ENCODE results near the gene DDX10.
"Not testable (repeated sequence)": the region's sequence is repeated elsewhere in the genome, so short reads cannot be mapped to it uniquely, and the experiment has no call there.

DDX10 gene

GRCh38 chr11:108804511-108804910 lies 139.6 kb downstream of the DDX10 start:
- Histone ChIP-seq H3K4me1 (ENCODE audit: insufficient read depth, low read length) (no peaks in the 10 kb centered on the region), H3K4me3 (ENCODE audit: low read depth in 1 of 2, low read length in 2 of 2) (no peak overlapping the region), H3K9me3 (ENCODE audit: low read length) (no peaks in the 10 kb centered on the region), H3K27me3 (ENCODE audit: control insufficient read depth in 1 of 2, insufficient read depth in 2 of 2, low read length in 2 of 2) (no peaks in the 10 kb centered on the region), H3K36me3 (ENCODE audit: insufficient read depth, low read length) (no peaks in the 10 kb centered on the region), H3K9ac (ENCODE audit: low read length) (no peak overlapping the region), H3K27ac (ENCODE audit: low read depth, low read length) (no peak overlapping the region)

GRCh38 chr11:108805030-108805429 lies 140.2 kb downstream of the DDX10 start:
- no peak overlapping the region for H3K27ac ChIP-seq (ENCODE audit: low read depth, low read length)
- no peak overlapping the region for H3K4me3 ChIP-seq (ENCODE audit: low read depth in 1 of 2, low read length in 2 of 2)
- no peaks in the 10 kb centered on the region for H3K36me3 ChIP-seq (ENCODE audit: insufficient read depth, low read length)
- H3K4me1 ChIP-seq (ENCODE audit: insufficient read depth, low read length), result no peaks in the 10 kb centered on the region
- no peaks in the 10 kb centered on the region for H3K9me3 ChIP-seq (ENCODE audit: low read length)
- no peaks in the 10 kb centered on the region for H3K27me3 ChIP-seq (ENCODE audit: control insufficient read depth in 1 of 2, insufficient read depth in 2 of 2, low read length in 2 of 2)
- H3K9ac ChIP-seq (ENCODE audit: low read length), result no peak overlapping the region

- Histone ChIP-seq H3K27ac (ENCODE audit: low read depth, low read length) (no peak overlapping the region), H3K36me3 (ENCODE audit: insufficient read depth, low read length) (no peaks in the 10 kb centered on the region), H3K4me3 (ENCODE audit: low read depth in 1 of 2, low read length in 2 of 2) (no peak overlapping the region), H3K9ac (ENCODE audit: low read length) (no peak overlapping the region), H3K9me3 (ENCODE audit: low read length) (no peaks in the 10 kb centered on the region), H3K27me3 (ENCODE audit: control insufficient read depth in 1 of 2, insufficient read depth in 2 of 2, low read length in 2 of 2) (no peaks in the 10 kb centered on the region), H3K4me1 (ENCODE audit: insufficient read depth, low read length) (no peaks in the 10 kb centered on the region)
Observed at GRCh38 chr11:108807262-108807661, 142.4 kb downstream of the DDX10 start.

- Histone ChIP-seq H3K4me3 (ENCODE audit: low read depth in 1 of 2, low read length in 2 of 2) (no peak overlapping the region), H3K36me3 (ENCODE audit: insufficient read depth, low read length) (no peaks in the 10 kb centered on the region), H3K27me3 (ENCODE audit: control insufficient read depth in 1 of 2, insufficient read depth in 2 of 2, low read length in 2 of 2) (no peaks in the 10 kb centered on the region), H3K27ac (ENCODE audit: low read depth, low read length) (no peak overlapping the region), H3K9me3 (ENCODE audit: low read length) (no peaks in the 10 kb centered on the region), H3K4me1 (ENCODE audit: insufficient read depth, low read length) (no peaks in the 10 kb centered on the region), H3K9ac (ENCODE audit: low read length) (no peak overlapping the region)
Observed at GRCh38 chr11:108813086-108813485, 148.2 kb downstream of the DDX10 start.

GRCh38 chr11:108817976-108818375 lies 153.1 kb downstream of the DDX10 start:
- Histone ChIP-seq H3K27me3 (ENCODE audit: control insufficient read depth in 1 of 2, insufficient read depth in 2 of 2, low read length in 2 of 2) (no peaks in the 10 kb centered on the region), H3K36me3 (ENCODE audit: insufficient read depth, low read length) (no peaks in the 10 kb centered on the region), H3K4me3 (ENCODE audit: low read depth in 1 of 2, low read length in 2 of 2) (no peak overlapping the region), H3K4me1 (ENCODE audit: insufficient read depth, low read length) (no peaks in the 10 kb centered on the region), H3K27ac (ENCODE audit: low read depth, low read length) (no peak overlapping the region), H3K9ac (ENCODE audit: low read length) (no peak overlapping the region), H3K9me3 (ENCODE audit: low read length) (no peaks in the 10 kb centered on the region)

GRCh38 chr11:108818971-108819370 lies 154.1 kb downstream of the DDX10 start:
- H3K9me3 ChIP-seq (ENCODE audit: low read length), result no peaks in the 10 kb centered on the region
- H3K4me3 ChIP-seq (ENCODE audit: low read depth in 1 of 2, low read length in 2 of 2), result no peak overlapping the region
- no peaks in the 10 kb centered on the region for H3K36me3 ChIP-seq (ENCODE audit: insufficient read depth, low read length)
- H3K27ac ChIP-seq (ENCODE audit: low read depth, low read length), result no peak overlapping the region
- H3K27me3 ChIP-seq (ENCODE audit: control insufficient read depth in 1 of 2, insufficient read depth in 2 of 2, low read length in 2 of 2), result no peaks in the 10 kb centered on the region
- no peaks in the 10 kb centered on the region for H3K4me1 ChIP-seq (ENCODE audit: insufficient read depth, low read length)
- no peak overlapping the region for H3K9ac ChIP-seq (ENCODE audit: low read length)

GRCh38 chr11:108819957-108820356 lies 155.1 kb downstream of the DDX10 start:
- Histone ChIP-seq H3K9me3 (ENCODE audit: low read length) (no peaks in the 10 kb centered on the region), H3K27ac (ENCODE audit: low read depth, low read length) (no peak overlapping the region), H3K9ac (ENCODE audit: low read length) (no peak overlapping the region), H3K4me3 (ENCODE audit: low read depth in 1 of 2, low read length in 2 of 2) (no peak overlapping the region), H3K36me3 (ENCODE audit: insufficient read depth, low read length) (no peaks in the 10 kb centered on the region), H3K4me1 (ENCODE audit: insufficient read depth, low read length) (no peaks in the 10 kb centered on the region), H3K27me3 (ENCODE audit: control insufficient read depth in 1 of 2, insufficient read depth in 2 of 2, low read length in 2 of 2) (no peaks in the 10 kb centered on the region)

GRCh38 chr11:108823960-108824359 lies 159.1 kb downstream of the DDX10 start:
- H3K27me3 ChIP-seq (ENCODE audit: control insufficient read depth in 1 of 2, insufficient read depth in 2 of 2, low read length in 2 of 2); H3K36me3 ChIP-seq (ENCODE audit: insufficient read depth, low read length); H3K9ac ChIP-seq (ENCODE audit: low read length); H3K4me3 ChIP-seq (ENCODE audit: low read depth in 1 of 2, low read length in 2 of 2); H3K4me1 ChIP-seq (ENCODE audit: insufficient read depth, low read length); H3K9me3 ChIP-seq (ENCODE audit: low read length); H3K27ac ChIP-seq (ENCODE audit: low read depth, low read length): not testable (repeated sequence)

GRCh38 chr11:108824545-108824944 lies 159.7 kb downstream of the DDX10 start:
- no peaks in the 10 kb centered on the region for H3K27me3 ChIP-seq (ENCODE audit: control insufficient read depth in 1 of 2, insufficient read depth in 2 of 2, low read length in 2 of 2)
- H3K9me3 ChIP-seq (ENCODE audit: low read length), result no peaks in the 10 kb centered on the region
- no peaks in the 10 kb centered on the region for H3K4me1 ChIP-seq (ENCODE audit: insufficient read depth, low read length)
- no peaks in the 10 kb centered on the region for H3K36me3 ChIP-seq (ENCODE audit: insufficient read depth, low read length)
- no peak overlapping the region for H3K27ac ChIP-seq (ENCODE audit: low read depth, low read length)
- no peak overlapping the region for H3K9ac ChIP-seq (ENCODE audit: low read length)
- H3K4me3 ChIP-seq (ENCODE audit: low read depth in 1 of 2, low read length in 2 of 2), result no peak overlapping the region

- Histone ChIP-seq H3K36me3 (ENCODE audit: insufficient read depth, low read length) (no peaks in the 10 kb centered on the region), H3K27me3 (ENCODE audit: control insufficient read depth in 1 of 2, insufficient read depth in 2 of 2, low read length in 2 of 2) (no peaks in the 10 kb centered on the region), H3K4me1 (ENCODE audit: insufficient read depth, low read length) (no peaks in the 10 kb centered on the region), H3K9me3 (ENCODE audit: low read length) (no peaks in the 10 kb centered on the region), H3K4me3 (ENCODE audit: low read depth in 1 of 2, low read length in 2 of 2) (no peak overlapping the region), H3K27ac (ENCODE audit: low read depth, low read length) (no peak overlapping the region), H3K9ac (ENCODE audit: low read length) (no peak overlapping the region)
Observed at GRCh38 chr11:108825381-108825780, 160.5 kb downstream of the DDX10 start.

GRCh38 chr11:108826136-108826535 lies 161.3 kb downstream of the DDX10 start:
- Histone ChIP-seq H3K27me3 (ENCODE audit: control insufficient read depth in 1 of 2, insufficient read depth in 2 of 2, low read length in 2 of 2) (no peaks in the 10 kb centered on the region), H3K4me1 (ENCODE audit: insufficient read depth, low read length) (no peaks in the 10 kb centered on the region), H3K4me3 (ENCODE audit: low read depth in 1 of 2, low read length in 2 of 2) (no peak overlapping the region), H3K36me3 (ENCODE audit: insufficient read depth, low read length) (no peaks in the 10 kb centered on the region), H3K9me3 (ENCODE audit: low read length) (no peaks in the 10 kb centered on the region), H3K27ac (ENCODE audit: low read depth, low read length) (no peak overlapping the region), H3K9ac (ENCODE audit: low read length) (no peak overlapping the region)

- Histone ChIP-seq H3K9me3 (ENCODE audit: low read length) (no peaks in the 10 kb centered on the region), H3K36me3 (ENCODE audit: insufficient read depth, low read length) (peaks cover 5% of the 10 kb centered on the region)
Observed at GRCh38 chr11:108835624-108836023, 170.8 kb downstream of the DDX10 start.

More at GRCh38 chr11:108835624-108836023, 170.8 kb downstream of the DDX10 start:
- no peak overlapping the region for H3K4me3 ChIP-seq (ENCODE audit: low read depth in 1 of 2, low read length in 2 of 2)
- no peaks in the 10 kb centered on the region for H3K4me1 ChIP-seq (ENCODE audit: insufficient read depth, low read length)
- no peak overlapping the region for H3K27ac ChIP-seq (ENCODE audit: low read depth, low read length)
- H3K9ac ChIP-seq (ENCODE audit: low read length), result no peak overlapping the region
- H3K27me3 ChIP-seq (ENCODE audit: control insufficient read depth in 1 of 2, insufficient read depth in 2 of 2, low read length in 2 of 2), result no peaks in the 10 kb centered on the region

Measured in muscle layer of colon (tissue), 2 donors.